Activated CD8-positive, alpha-beta memory T cell treated with anti-CD3 and anti-CD28 coated beads, Interleukin-2, amount 50 U/mL, for 1 hour (primary cell): ENCODE data around the gene UBR7.

Experiments
- DNase-seq: peaks from one replicate; pipeline ENCODE4 v3.0.0-alpha.2; 2020; ENCODE audit errors: extremely low read depth

UBR7 gene

GRCh38 chr14:93249128-93249831, 42.2 kb downstream of the UBR7 start:
- no peak for DNase-seq

- no peak for DNase-seq
Observed at GRCh38 chr14:93262446-93262845, 55.4 kb downstream of the UBR7 start.

GRCh38 chr14:93263416-93263815, 56.4 kb downstream of the UBR7 start:
- no peak for DNase-seq

- no peak for DNase-seq
Observed at GRCh38 chr14:93266127-93266526, 59.1 kb downstream of the UBR7 start.

- DNase-seq: no peak
Observed at GRCh38 chr14:93267149-93267711, 60.2 kb downstream of the UBR7 start.

- no peak for DNase-seq
Observed at GRCh38 chr14:93268406-93268805, 61.4 kb downstream of the UBR7 start.

GRCh38 chr14:93269341-93270068, 62.4 kb downstream of the UBR7 start:
- no peak for DNase-seq

- no peak for DNase-seq
Observed at GRCh38 chr14:93271111-93271510, 64.1 kb downstream of the UBR7 start.

- no peak for DNase-seq
Observed at GRCh38 chr14:93274055-93274806, 67.2 kb downstream of the UBR7 start.

GRCh38 chr14:93276031-93276716, 69.1 kb downstream of the UBR7 start:
- DNase-seq: no peak
